Activated T-cell treated with anti-CD3 and anti-CD28 coated beads for 24 hours (primary cell): ENCODE results near the gene HDAC7.
"Not testable (repeated sequence)": the region's sequence is repeated elsewhere in the genome, so short reads cannot be mapped to it uniquely, and the experiment has no call there.

Source experiments
- DNase-seq: peaks from one replicate; pipeline ENCODE4 v3.0.0-alpha.2; 2020; ENCODE audit warnings: low read depth

The HDAC7 gene

DNA sequence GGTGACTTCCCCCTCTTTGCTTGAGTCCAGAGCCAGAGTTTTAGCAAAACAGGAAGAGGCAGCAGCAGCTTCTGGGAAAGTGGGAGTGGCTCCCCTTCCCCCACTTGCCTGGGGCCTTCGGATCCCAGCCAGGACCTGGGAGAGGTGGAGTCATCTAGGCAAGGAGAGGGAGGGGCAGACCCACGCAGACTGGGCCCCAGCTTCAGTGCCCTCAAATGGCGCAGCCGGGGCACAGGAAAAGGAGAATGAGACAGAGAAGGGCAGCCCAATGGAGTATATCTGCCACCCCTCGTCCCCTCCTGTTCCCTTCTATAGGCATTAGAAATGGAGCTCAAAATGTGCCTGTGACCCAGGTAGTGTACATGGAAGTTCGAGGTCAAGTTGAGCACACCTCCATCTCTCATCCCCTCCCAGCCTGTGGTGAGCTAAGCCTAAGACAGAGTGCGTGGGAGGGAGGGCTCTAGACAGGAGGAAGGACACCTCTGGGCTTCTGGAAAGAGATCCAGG lies 9.3 kb upstream of the HDAC7 start:
- no peak for DNase-seq

DNA sequence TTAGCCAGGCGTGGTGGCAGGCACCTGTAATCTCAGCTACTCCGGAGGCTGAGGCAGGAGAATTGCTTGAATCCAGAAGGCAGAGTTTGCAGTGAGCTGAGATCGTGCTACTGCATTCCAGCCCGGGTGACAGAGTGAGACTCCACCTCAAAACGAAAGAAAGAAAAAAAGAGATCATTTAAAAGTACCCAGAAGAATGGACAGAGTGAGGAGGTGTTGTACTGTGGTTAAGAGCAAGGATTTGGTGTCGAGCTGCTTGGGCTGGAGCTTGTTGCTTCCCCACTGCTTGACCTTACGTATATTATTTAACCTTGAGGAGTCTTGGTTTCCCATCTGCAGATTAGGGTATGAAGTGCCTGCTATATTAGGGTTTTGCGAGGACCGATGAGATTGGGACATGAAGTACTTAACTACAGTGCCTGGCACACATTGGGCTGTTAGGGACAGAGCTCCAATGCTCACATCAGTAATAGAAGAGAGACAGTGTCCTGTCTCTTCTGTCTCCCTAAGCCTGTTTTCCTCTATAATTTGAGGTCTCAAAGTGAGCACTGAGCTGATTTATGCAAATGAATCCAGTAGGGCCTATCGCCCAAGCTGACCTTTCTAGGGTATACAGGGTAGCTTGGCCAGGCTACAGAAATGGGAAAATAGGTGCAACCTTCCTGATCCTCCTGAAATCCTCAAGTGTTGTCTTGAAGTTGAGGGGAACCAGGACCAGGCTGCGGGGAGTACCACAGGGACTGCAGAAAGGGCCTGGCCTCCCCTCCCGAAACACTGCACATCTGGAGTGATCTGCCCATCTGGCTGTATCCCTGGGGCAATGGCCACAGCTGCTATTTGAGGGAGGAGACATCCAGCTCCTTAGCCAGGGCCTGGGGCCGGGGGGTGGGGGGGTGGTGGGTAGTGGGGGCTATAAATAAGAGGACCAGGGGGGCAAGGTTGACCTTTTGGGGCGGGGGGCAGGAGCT lies 8.6 kb upstream of the HDAC7 start:
- no peak for DNase-seq

DNA sequence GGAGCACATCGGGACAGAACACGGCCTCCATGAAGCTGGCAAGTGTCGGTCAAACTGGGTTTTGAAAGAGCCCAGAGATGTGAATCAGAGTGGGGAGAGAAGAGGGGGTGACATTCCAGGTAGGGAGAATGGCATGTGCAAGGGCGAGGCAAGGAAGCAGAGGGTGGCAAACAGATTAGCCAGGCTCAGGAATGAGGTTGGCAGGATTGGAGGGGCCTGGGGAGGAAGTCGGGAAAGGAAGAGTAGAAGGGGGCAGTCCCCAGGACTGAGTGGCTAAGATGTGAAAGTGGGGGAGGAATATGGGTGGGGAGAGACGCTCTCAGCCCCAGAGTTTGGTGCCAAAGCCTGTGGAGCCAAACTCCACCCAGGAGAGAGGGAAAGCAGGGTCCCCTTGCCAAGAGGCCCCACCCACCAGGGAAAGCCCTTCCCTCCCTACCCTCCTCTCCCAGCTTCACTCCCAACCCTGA lies 5.5 kb upstream of the HDAC7 start:
- no peak for DNase-seq

DNA sequence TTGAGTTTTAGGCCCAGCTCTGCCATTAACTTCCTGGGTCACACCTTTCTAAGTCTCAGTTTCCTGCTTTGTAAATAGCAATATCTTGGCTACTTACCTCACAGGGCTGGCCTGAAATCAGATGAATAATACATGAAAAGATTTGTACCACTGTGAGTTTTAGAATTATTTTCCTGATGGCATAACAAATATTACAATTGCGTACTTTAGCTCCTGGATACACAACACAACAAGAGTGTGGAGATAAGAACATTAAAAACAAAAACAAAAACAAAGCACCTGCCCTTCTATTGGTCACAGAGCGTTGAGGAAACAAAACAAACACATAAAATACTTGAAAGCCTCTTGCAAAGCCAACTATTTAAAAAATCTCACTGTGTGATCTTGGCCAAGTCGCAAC lies 4.9 kb upstream of the HDAC7 start:
- DNase-seq: no peak

DNA sequence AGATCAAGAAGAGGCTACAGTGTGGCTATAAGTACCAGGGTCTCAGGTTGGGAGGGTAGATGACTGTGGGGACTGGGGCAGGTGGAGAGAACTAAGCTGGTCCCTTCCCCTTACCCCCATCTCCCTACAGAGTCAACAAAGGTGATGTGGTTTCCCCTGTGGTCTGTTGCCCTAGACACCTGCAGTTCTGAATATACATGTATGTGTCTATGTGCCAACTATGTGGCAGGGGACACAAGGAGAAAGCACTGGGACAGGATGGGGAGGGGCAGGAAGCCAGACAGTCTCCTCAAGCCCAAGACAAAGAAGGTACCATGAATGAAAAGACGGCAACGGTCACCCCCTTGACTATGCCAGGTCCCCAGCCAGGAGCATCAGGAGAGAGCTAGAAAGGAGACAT lies 4.5 kb upstream of the HDAC7 start:
- no peak for DNase-seq

DNA sequence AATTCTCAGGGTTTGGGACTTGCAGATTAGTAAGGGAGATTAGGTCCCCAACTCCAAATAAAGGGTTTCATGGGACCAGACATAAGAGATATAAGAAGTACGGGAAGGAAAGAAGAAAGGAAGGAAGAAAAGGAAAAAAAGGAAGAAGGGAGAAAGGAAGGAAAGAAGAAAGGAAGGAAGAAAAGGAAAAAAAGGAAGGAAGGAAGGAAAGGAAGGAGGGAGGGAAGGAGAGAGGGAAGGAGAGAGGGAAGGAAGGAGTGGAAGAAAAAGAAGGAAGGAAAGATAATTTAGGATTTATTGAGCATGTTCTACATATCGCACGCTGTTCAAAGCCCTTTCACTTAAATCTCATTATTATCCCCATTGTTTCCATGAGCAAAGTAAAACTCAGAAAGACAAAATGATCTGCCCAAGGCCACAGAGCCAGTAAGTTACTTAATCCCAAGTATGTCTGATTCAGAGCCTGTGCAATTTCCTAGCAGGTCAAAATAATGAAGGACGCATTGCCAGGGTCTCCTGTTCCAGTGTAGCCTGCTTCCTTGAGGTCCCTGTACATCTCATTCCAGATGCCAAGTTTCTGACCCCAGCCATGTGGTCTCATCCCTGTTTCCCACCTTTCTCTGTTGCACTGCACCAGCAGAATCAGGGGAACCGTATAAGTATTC lies 3.9 kb upstream of the HDAC7 start:
- DNase-seq: no peak

DNA sequence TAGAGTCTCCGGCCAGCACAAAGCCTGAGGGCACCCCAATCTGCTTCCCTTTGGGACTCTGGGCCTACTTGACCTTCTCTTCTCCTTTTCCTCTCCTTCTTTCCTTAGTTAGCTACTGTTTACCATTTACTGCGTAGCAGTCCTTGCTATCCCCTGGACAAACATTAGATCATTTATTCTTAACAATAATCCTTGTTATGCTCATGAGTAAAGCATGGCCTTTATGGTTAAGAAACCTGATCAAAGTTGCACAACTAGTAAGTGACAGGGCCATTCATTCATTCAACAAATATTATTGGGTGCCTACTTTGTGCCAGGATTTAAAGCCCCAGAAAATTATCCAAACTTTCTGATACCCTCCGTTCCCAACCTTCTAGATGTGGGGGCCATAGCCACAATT lies 3.2 kb upstream of the HDAC7 start:
- no peak for DNase-seq

DNA sequence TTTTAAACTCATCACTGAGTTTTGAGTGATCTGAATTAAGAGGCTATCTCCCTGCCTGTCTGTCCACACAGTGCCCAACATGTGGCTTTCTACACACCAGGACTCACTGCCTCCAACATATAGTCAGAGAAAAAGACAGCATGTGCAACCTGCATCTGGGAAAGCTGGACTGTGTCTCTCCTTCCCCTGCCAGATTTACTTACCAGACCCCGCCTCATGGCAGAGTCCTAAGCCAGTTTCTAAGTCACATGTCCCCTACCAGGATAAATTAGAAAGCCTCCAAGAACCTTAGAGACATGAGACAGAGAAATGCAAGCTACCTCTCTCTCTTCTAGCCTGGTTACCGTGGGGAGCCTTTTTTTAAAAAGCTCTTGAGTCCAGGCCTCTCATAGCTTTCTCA lies 2.7 kb upstream of the HDAC7 start:
- DNase-seq: no peak

DNA sequence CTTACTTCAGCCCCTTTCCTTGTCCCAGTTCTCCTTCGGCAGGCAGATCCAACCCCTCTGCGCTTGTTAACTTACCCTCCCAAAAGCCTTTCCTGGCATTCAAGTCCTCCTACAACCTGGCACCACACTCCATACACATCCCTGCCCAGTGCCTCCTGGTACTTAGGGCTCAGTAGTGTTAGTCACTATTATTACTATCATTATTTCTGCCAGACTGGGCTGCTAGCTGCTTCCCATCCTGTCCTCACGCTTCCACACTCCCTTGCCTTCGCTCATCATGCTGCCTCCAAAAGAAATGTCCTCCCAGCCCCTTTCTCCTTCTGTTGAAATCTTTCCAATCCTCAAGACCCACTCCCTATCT lies 1.6 kb upstream of the HDAC7 start:
- DNase-seq: no peak

DNA sequence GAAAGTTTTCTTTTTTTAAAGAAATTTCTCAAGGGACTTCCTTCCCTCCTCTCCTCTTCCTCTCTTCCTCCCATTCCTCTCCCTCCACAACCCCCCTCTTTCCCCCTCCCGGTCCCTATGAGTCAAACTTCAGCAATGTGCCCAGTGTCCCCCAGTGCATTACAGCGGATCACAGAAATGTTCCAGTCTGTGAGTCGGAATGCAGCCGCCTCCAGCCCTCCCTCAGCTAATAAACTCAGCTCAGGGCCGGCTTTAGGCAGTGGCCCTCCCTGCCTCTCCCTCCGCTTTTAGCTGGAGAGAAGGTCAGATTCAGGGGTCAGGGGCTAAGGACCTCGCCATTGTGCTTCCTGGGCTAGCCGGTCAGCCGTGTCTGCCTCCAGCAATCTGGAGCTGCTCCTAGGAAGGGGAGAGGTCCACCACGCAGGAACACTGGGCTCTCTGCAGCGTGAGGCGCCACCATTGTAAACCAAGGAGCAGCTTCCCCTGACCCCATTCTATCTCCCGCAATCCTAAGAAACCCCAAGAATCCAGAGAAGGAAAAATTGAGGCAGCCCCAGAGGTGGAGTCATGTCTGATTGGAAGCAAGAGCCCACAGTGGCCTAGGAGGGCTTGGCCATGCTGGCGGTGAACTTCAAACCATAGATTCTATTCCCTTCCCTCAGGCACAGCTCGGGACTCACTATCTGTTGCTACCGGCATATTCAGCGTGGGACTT lies 1.1 kb upstream of the HDAC7 start:
- DNase-seq: no peak

DNA sequence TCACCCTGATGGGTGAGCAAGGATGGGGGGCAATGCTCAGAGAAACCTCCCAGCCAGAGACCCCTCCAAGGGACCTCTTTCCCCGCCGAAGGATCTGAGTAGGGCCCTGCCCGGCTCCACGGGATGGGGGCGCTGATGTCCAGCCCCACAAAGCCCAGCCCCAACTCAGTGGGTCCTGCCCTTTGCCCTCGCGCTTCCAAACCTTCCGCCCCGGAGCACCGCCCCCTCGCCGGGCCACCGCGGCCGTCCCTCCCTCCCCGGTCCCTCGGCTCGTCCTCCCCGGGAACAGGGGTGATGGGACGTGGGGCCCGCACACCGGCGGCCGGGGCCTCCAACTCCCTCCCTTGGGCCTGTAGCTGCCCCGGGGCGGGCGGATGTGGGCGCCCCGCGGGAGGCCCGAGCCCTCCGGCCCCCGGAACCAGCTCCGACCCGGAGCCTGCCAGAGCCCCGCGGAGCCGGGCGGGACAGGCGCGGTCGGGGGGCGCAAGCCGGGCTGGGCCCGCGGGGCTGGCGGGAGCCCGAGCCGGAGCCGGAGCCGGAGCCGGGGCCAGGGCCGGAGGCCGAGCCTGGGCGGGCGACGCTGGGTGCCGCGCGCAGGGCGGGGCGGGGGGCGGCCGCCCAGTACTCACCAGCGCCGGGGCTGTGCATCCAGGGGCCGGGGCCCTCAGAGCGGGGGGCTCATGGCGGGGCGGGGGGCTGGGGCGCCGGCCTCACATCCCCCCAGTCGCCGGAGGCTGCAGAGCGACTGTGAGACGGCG lies 386 bp downstream of the HDAC7 start:
- DNase-seq: no peak

DNA sequence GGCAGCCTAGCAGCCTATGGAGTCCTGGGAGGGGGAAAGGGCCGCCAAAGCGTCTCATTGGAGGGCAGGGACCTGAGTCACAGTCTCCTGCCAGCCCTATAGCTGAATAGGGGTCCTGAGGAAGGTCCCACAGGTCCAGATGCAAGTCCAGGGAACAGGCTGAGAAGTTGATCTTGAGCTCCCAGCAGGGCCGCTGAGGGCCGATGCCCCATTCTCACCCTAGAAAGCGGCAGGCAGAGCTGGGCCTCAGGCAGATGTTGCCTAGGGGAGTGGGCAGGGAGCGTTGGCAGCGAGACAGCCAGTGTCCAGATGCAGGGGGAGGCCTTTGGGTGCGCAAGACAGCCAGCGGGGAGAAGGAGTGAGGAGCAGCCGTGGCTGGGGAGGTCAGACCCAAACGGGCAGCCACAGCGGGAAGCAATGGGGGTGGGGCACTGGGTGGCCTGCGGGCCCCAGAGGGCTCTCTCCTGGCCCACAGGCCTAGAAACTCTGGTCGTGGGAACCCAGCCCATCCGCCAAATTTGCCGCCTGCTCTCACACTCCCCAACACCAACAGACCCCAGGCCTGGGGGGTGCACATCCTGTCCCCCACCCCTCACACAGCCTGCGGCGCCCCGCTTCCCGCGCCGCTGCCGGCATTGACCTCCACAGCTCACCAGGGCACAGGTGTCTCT lies 1.1 kb downstream of the HDAC7 start:
- DNase-seq: no peak

DNA sequence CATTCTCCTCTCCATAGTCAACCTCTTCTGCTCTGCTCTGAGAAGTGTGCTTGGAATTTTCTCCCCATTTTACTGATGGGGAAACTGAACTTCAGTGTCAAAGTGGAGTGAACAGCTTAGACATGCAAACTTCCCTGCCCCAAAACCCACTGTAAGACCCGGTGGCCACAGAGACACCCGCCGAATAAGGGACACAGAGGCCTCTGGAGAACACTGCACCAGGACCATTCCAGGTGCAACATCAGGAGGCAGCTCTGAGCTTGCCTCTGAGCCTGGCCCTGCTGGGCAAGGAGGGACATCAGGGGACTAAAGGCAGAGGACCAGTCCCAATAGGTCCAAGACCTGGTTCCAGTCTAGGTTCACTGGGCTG lies 1.7 kb downstream of the HDAC7 start:
- DNase-seq: no peak

DNA sequence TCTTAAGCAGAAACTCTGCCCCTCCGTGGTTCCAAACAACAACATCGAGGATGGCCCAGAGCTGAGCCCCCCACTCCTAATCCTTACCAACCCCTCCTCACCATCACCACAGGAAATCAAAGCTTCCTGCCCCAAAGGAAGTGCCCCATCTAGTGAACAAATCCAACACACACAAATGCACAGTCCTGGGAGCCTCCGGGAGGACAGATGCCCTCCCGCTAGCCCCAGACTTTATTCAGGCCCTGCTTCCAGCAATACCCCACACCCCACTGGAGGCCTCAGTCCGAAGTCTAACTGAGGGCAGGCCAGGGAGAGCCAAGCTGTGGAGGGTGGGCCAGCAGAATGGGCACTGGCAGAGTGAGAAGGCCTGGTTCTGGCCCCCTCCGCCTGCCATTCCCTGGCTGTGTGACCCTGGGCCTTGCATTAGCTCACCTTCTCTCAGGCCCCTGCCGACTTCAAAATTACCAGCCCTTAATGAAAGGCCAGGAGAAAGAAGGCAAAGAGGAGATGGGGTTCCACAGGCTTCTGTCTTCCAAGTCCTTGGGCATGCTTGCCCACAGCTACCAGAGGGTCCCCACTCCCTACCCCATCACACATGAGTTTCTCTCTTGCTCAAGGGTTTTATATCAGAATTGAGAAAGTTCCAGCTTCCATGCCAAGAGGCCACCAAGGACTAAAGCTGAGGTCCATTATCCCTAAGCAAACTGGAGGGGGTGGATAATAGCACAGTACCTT lies 2.3 kb downstream of the HDAC7 start:
- DNase-seq: no peak

DNA sequence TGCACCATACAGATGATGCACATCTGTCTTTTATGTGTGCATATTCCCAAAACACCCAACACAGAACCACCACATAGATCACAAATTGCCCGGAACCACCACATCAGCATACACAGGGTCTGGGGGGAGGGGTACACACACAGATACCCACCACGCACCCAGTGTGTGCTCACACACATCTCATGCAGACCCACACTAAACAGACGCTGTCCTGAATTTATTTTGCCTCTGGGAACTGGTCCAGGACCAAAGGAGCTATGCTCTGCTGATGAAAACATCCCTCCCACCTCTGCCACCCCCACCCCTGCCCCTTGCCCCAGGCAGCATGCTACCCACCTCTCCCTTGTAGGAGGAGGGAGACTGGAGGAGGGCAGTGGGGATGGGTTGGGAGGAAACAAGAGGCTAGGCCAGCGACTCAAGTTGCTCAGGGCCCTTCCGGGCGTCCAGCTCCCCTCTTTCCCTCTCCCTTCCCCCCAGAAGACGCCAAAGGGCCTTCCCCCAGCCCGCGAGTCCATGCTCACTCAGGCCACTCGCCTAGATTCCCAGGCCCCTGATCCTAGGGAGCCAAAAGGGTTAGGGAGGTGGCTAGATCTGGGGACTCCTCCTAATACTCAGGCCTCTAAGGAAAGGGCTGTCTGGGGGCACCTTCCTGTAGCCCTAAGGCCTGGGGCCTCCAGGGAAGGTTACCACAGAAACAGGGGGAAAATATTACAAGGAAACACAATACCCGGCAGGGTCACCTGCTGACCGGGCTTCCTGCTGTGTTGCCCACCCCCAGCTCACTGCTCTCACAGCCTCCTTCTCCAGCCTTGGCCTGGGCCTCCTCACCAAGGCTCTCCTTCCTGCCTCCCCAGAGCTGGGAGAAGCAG lies 3.1 kb downstream of the HDAC7 start:
- no peak for DNase-seq

DNA sequence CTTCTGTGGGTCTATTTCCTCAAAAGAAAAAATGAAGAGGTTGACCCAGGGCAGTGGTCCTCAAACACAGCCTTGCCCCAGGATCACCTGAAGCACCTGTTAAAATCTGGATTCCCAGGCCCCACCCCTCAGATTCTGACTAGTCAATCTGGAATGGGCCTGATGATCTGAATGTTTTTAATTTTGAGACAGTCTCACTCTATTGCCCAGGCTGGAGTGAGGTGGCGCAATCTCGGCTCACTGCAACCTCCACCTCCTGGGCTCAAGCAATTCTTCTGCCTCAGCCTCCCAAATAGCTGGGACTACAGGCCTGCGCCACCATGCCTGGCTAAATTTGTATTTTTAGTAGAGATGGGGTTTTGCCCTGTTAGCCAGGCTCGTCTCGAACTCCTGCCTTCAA lies 4.3 kb downstream of the HDAC7 start:
- DNase-seq: not testable (repeated sequence)

DNA sequence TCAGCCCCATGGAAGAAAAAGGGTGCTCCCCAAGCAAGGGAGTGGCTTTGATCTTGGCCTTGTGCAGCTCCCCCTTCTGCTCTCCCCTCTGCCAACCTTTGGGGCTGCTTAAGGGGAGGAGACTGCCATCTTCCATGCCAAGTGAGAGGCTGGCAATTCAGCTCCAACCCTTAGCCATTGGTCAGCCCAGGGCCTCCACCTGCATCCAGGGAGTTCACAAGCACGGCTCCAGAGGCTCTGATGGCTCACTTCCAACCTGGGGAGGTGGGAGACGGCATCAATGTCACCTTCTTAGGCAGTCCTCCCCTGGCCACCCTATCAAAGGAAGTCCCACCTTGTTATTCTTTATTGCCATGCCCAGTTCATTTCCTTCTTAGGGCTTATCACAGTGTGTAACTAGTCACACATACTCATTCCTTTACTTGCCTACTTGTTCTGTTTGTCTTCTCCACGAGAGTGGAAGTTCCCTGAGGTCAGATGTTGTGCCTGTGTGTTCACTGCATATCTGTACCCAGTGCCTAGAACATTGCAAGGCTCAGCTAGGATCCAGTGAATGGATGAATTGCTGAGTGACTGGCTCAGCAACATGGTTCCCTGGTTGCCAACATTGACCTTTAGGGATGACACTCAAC lies 5.0 kb downstream of the HDAC7 start:
- no peak for DNase-seq

DNA sequence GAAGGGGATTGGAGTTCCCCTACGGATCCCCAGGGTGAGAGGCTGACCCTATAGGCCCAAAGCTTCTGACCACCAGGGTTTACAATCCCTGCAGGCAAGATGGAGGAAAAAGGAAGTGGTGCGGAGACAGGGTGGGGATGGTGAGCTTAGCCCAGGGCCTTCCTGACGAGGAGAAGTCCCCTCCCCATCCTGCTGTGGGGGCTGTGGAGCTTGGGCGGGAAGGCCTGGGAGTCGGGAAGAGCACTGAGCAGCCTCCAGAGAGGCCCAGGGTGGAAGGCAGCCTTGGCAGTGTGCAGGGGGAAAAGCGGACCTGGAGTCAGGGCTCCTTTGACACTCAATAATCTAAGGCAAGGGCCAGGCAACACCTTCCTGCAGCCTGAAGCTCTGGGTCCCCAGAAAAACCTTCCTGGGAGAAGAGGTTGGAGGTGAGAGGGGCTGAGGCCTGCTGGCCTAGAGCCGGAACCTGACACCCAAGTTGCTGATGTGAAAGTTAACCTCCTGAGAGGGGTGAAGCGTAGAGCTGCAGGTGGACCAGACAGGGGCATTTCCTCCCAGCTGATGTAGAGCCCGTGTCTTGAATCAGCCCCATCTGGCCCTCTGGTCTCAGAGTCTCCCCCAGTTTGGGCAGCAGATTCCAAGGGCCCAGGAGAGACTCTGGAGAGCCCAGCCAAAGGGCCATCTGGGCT lies 6.0 kb downstream of the HDAC7 start:
- no peak for DNase-seq
